ENCODE data around the gene PER3. TPM values are rescaled to one million over a fixed set of nuclear protein-coding genes. Genes with fewer than 3 reads are reported as not detected.

The PER3 gene
- total RNA-seq, 1 experiment from 2014 or later, result 9.0 TPM

- H4K20me1 ChIP-seq (ENCODE audit: control insufficient read depth, insufficient read depth, insufficient read length), result no peaks in the 10 kb centered on the region
- H3K9ac ChIP-seq (ENCODE audit: extremely low read depth, insufficient read length, low read length), result no peak overlapping the region
- H3K79me1 ChIP-seq (ENCODE audit: insufficient read depth, low read depth, low read length, poor library complexity, severe bottlenecking), result peaks cover 5% of the 10 kb centered on the region
- Mint-ChIP-seq H3K4me1 (peaks cover 8 to 13% of the 10 kb centered on the region in 2 experiments), H3K9me3 (no peaks in the 10 kb centered on the region; a peak in 1 of 5 replicates), H3K27ac (no peak overlapping the region), H3K27me3 (ENCODE audit: low read depth) (no peaks in the 10 kb centered on the region), H3K4me3 (no peak overlapping the region), H3K36me3 (ENCODE audit: insufficient read depth in 1 of 3, low read depth in 3 of 3) (0 out of 7 replicates have a peak, but pooled peaks cover 0 to 2% (median 0%) of the 10 kb centered on the region in 3 experiments)
- WGBS (ENCODE audit: extremely low coverage, insufficient read length, low lambda C conversion rate), result no CpG with 5 or more reads among the region's 4 CpGs
- H2BK20ac ChIP-seq (ENCODE audit: low read depth, low read length, poor library complexity, severe bottlenecking), result no peak overlapping the region
- H3K14ac ChIP-seq (ENCODE audit: insufficient read depth, low read length), result no peak overlapping the region
- H2BK12ac ChIP-seq (ENCODE audit: insufficient read length, low read depth, low read length), result no peak overlapping the region
- no peaks in the 10 kb centered on the region for H3K9me3 ChIP-seq (ENCODE audit: control insufficient read depth, low read depth, low read length)
- no peak overlapping the region for H3K23ac ChIP-seq (ENCODE audit: insufficient read length, low read depth, low read length)
- no peak overlapping the region for H2BK120ac ChIP-seq (ENCODE audit: low read depth, low read length, poor library complexity, severe bottlenecking)
- no peak overlapping the region for H2AK5ac ChIP-seq (ENCODE audit: insufficient read length, low read length)
- H3K56ac ChIP-seq (ENCODE audit: insufficient read length, low read depth, low read length), result no peak overlapping the region
- H4K91ac ChIP-seq (ENCODE audit: insufficient read length, low read depth, low read length), result no peak overlapping the region
- H2BK15ac ChIP-seq (ENCODE audit: low read depth, low read length), result no peak overlapping the region
- no peak overlapping the region for H2BK5ac ChIP-seq (ENCODE audit: insufficient read length, low read length)
- no peak overlapping the region for H3T11ph ChIP-seq (ENCODE audit: low read length)
- H3K27me3 ChIP-seq (ENCODE audit: insufficient read depth, low read length), result no peaks in the 10 kb centered on the region
- TF ChIP-seq CTCF (conservative IDR thresholded peaks at IDR 0.05), result no peak
- DNase-seq, result no peak
- peaks cover 3% of the 10 kb centered on the region; the same call in 1 of the 2 replicates for H3K4me1 ChIP-seq (ENCODE audit: insufficient read depth, low read length)
- no peak overlapping the region for H3K4me2 ChIP-seq (ENCODE audit: insufficient read depth, insufficient read length, low read length)
- H2AFZ ChIP-seq (ENCODE audit: low read length), result no peak overlapping the region
- no peak overlapping the region for H3K27ac ChIP-seq (ENCODE audit: insufficient read length, low read depth, low read length)
- no peak overlapping the region for H4K5ac ChIP-seq (ENCODE audit: insufficient read length, low read depth, low read length)
- H4K8ac ChIP-seq (replicated peaks; ENCODE audit: insufficient read length, low read depth, low read length), result no peak overlapping the region
- peaks cover 2% of the 10 kb centered on the region; the same call in 1 of the 2 replicates for H3K79me2 ChIP-seq (ENCODE audit: insufficient read depth, low read length)
- no peak overlapping the region for H3K4ac ChIP-seq (ENCODE audit: low read depth, low read length)
- peaks cover 7% of the 10 kb centered on the region for H3K23me2 ChIP-seq (ENCODE audit: insufficient read length, low read depth, low read length, poor library complexity, severe bottlenecking)
- no peak overlapping the region for H3K18ac ChIP-seq (ENCODE audit: insufficient read length, low read depth, low read length)
These were observed 16.9 kb upstream of the PER3 start for GRCh38 chr1:7767176-7767575.

Measured in H9 (cell line).